Right atrium auricular region (tissue), 2 donors: ENCODE data around the gene DLEU7. TPM values are rescaled to one million over a fixed set of nuclear protein-coding genes. Genes with fewer than 3 reads are reported as not detected.

Experiments
- DNase-seq: peaks from one replicate; pipeline ENCODE4 v3.0.0-alpha.2; 2019; ENCODE audit warnings: low spot score
- H3K27ac ChIP-seq, 2 donors: fragments of 200-600 bp; sonication (generic); 1 replicate in 1 of 2; 2 replicates in 1 of 2; pipeline ENCODE4 v1.5.1; 2016 to 2019
- H3K27me3 ChIP-seq, 2 donors: fragments of 200-600 bp; sonication (generic); one replicate each; pipeline versions ENCODE4 v1.5.1 to v1.6.0; 2017 to 2019
- H3K36me3 ChIP-seq: fragments of 200-600 bp; sonication (generic); one replicate; pipeline ENCODE4 v1.5.1; 2016
- H3K4me1 ChIP-seq, 2 donors: fragments of 200-600 bp; sonication (generic); one replicate each; pipeline versions ENCODE4 v1.5.1 to v1.6.0; 2017 to 2019
- H3K4me3 ChIP-seq, 2 donors: fragments of 200-600 bp; sonication (generic); 1 replicate in 1 of 2; 2 replicates in 1 of 2; pipeline ENCODE4 v1.5.1; 2017 to 2019; ENCODE audit warnings: mild to moderate bottlenecking in 1 of 2, moderate library complexity in 1 of 2
- H3K9me3 ChIP-seq, 2 donors: fragments of 200-600 bp; sonication (generic); one replicate each; pipeline ENCODE4 v1.5.1; 2019
- total RNA-seq, 2 donors: library from RNA; depleted of rRNA; stranded (reverse); fragments of >200 nt; gene quantifications; one replicate each; pipeline ENCODE4 v1.1.0, GENCODE V29; 2016
- TF ChIP-seq, protein P1 (sequence below), 2 donors: fragments of 200-600 bp; sonication (generic); IDR thresholded peaks; one replicate each; pipeline ENCODE4 v1.5.1; 2019; ENCODE audit warnings: antibody characterized with exemption in 2 of 2

The DLEU7 gene
- total RNA-seq, 2 donors from 2014 or later = 0.31 TPM; not detected in 1

DNA sequence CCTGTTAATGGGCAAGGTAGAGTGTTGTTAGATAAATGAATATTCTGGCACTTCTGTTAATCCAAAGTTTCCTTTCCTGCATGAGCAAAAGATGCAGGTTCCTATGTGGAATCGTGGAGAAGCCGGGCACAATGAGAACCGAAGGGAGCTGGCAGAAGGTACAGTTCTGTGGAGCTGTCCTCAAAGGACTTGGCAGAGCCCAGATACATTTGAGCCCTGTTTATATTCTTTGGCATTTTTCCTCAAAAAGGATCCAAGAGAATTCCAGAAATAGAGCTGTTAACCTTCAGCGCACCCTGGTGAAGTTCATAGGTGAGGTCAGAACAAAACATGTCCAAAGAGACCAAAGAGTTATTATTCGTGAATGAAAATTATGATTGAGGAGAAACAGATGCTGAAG is 4.0 kb upstream of the DLEU7 start:
- Histone ChIP-seq H3K27ac (no peak overlapping the region), H3K4me3 (no peak overlapping the region), H3K36me3 (no peaks in the 10 kb centered on the region), H3K27me3 (no peaks in the 10 kb centered on the region), H3K9me3 (no peaks in the 10 kb centered on the region), H3K4me1 (peaks cover 0 to 13% of the 10 kb centered on the region in 2 donors)
- DNase-seq = no peak
- TF ChIP-seq, protein P1, sequence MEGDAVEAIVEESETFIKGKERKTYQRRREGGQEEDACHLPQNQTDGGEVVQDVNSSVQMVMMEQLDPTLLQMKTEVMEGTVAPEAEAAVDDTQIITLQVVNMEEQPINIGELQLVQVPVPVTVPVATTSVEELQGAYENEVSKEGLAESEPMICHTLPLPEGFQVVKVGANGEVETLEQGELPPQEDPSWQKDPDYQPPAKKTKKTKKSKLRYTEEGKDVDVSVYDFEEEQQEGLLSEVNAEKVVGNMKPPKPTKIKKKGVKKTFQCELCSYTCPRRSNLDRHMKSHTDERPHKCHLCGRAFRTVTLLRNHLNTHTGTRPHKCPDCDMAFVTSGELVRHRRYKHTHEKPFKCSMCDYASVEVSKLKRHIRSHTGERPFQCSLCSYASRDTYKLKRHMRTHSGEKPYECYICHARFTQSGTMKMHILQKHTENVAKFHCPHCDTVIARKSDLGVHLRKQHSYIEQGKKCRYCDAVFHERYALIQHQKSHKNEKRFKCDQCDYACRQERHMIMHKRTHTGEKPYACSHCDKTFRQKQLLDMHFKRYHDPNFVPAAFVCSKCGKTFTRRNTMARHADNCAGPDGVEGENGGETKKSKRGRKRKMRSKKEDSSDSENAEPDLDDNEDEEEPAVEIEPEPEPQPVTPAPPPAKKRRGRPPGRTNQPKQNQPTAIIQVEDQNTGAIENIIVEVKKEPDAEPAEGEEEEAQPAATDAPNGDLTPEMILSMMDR (IDR thresholded peaks at IDR 0.05) = no peak

DNA sequence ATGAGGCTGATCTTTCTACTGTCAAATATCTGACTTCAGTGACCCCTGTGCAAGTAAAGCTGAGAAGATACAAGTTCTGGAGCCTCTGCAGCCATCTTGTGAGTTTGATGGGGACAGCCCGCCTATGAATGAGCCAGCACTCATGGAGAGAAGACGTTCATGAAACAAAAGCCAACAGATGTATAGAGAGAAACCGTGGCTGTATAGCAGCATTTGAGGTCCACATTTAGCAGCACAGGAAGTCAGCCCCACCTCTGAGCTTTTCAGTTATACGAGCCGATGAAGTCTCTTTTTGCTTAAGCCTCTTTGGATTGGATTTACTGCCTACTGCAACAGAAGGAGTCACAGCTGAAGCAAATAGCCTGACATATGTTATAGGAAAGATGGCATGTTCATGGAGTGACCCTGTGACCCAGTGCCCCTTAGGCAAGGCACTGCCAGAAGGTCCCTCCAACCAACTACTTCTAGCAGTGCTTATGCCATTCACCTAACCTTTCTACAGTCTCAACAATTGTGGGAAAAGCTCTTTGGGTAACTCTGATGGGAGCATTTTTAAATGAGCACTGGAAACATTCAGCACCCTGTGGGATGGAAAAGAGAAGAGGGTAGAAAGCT is 3.5 kb upstream of the DLEU7 start:
- no peak overlapping the region for H3K27ac ChIP-seq

DNA sequence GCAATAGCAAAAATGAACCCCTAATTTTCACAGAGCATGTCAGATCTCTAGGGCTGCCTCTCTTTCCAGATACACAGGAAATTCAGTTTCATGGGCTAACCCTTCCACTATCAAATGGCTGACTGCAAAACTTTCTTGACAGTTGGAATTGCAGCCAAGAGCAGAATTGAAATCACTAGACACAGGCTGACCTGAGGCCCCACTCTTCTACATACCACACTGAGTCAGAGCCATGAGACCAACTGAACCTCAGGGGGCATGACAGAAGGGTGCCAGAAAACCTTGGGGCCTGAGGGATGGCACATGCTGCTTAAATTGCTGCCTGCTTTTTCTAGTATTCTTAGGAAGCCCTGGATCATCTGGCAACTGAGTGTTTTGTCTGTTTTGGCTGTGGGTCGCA is 1.7 kb upstream of the DLEU7 start:
- Histone ChIP-seq H3K4me1 (peaks cover 0 to 13% of the 10 kb centered on the region in 2 donors), H3K4me3 (no peak overlapping the region), H3K27ac (no peak overlapping the region), H3K36me3 (no peaks in the 10 kb centered on the region), H3K27me3 (no peaks in the 10 kb centered on the region), H3K9me3 (no peaks in the 10 kb centered on the region)
- TF ChIP-seq, protein P1 (IDR thresholded peaks at IDR 0.05) = no peak
- DNase-seq = no peak

More for the DNA sequence above, 3.5 kb upstream of the DLEU7 start:
- Histone ChIP-seq H3K4me1 (peaks cover 0 to 13% of the 10 kb centered on the region in 2 donors), H3K9me3 (no peaks in the 10 kb centered on the region), H3K27me3 (no peaks in the 10 kb centered on the region), H3K36me3 (no peaks in the 10 kb centered on the region), H3K4me3 (no peak overlapping the region)
- no peak for DNase-seq
- TF ChIP-seq, protein P1 (IDR thresholded peaks at IDR 0.05) = no peak

DNA sequence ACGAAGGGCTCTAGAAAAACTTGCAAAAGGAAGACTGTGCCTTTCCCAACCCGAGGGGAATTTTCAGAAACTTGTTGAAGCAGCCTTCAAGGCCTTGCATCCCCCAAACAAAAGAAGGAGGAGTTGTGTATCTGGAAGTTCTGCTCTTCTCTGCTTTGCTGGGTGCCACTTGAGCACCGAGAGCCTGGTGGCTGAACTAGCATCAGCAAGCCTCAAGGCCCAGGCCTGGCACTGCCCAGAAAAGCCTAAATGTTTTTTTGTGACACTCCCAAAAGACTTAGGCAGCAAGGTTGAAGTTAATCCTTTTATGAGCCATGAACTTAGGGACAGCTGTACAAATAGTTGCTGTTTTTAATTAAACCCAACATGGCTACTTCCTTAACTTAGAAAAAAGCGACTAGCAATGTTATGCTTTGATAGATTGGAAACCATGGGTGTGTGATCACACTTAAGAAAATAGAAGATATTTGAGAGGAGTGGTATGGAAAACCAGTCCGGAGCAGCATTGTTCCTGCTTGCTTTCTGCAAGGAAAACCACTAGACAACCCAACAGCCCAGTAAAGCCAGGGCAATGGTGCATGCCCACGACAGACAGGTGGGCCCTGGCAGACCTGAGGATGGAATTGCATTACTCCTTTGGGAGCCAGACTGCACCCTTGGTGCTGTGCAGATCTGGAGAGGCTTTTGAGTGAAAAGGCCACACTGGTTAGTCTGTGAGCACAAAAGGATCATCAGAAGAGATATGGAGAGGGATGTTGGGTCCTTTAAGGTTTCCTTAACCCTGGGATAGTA is 788 bp upstream of the DLEU7 start:
- Histone ChIP-seq H3K9me3 (no peaks in the 10 kb centered on the region), H3K27ac (no peak overlapping the region), H3K4me1 (peaks cover 0 to 13% of the 10 kb centered on the region in 2 donors), H3K4me3 (no peak overlapping the region), H3K36me3 (no peaks in the 10 kb centered on the region), H3K27me3 (no peaks in the 10 kb centered on the region)
- TF ChIP-seq, protein P1 (IDR thresholded peaks at IDR 0.05) = no peak
- DNase-seq = no peak

DNA sequence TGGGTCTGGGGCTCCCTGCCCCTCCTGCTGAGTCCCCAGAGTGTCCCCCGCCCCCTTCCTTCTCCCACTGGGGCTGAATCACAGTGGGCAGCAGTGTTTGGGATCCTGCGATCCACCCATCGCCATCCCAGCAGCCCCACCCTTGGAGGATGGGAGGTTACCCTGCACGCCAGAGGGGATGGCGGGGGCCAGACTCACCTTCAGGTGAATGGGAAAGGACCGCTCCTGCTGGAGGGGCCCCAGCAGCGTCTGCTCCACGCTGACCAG is 569 bp downstream of the DLEU7 start:
- Histone ChIP-seq H3K9me3 (no peaks in the 10 kb centered on the region), H3K27me3 (no peaks in the 10 kb centered on the region), H3K4me3 (peak overlapping the region in 1 of 2 donors; percentile 43), H3K4me1 (peaks cover 0 to 13% of the 10 kb centered on the region in 2 donors), H3K36me3 (no peaks in the 10 kb centered on the region), H3K27ac (no peak overlapping the region)
- DNase-seq = no peak
- TF ChIP-seq, protein P1 (IDR thresholded peaks at IDR 0.05) = no peak
